PFSK-1 (cell line): ENCODE results near the gene ESR1.

Experiments
- FOXP2 ChIP-seq: optimal IDR thresholded peaks from 2 replicates; pipeline ENCODE3; 2011; ENCODE audit warnings: borderline replicate concordance, control low read depth, inconsistent platforms; ENCODE audit not compliant: insufficient read depth; ENCODE audit errors: extremely low read length, extremely low read depth
- POLR2AphosphoS5 ChIP-seq: IDR thresholded peaks from 2 replicates; pipeline ENCODE4 v1.6.1; 2012; ENCODE audit warnings: low read depth, mild to moderate bottlenecking, control low read depth, low read length, moderate library complexity
- REST ChIP-seq, 2 experiments: IDR thresholded peaks; 2 replicates each; pipeline versions ENCODE4 v1.6.1 to v1.8.0; 2011 to 2012; ENCODE audit warnings: low read depth in 2 of 2, low read length in 2 of 2, control low read depth in 1 of 2, inconsistent platforms in 1 of 2, mild to moderate bottlenecking in 1 of 2, moderate library complexity in 1 of 2; ENCODE audit not compliant: insufficient read depth in 1 of 2
- SIN3A ChIP-seq: IDR thresholded peaks from 2 replicates; pipeline ENCODE4 v1.6.1; 2012; ENCODE audit warnings: mild to moderate bottlenecking, low read length, moderate library complexity, borderline replicate concordance; ENCODE audit not compliant: insufficient read depth
- TAF1 ChIP-seq: IDR thresholded peaks from 2 replicates; pipeline ENCODE4 v1.6.1; 2012; ENCODE audit warnings: low read length, control low read depth, borderline replicate concordance; ENCODE audit not compliant: insufficient read depth

ESR1 gene

GRCh38 chr6:152049502-152049901, 242.0 kb downstream of the ESR1 start:
- TF ChIP-seq TAF1 = no peak
- TF ChIP-seq REST (IDR thresholded peaks at IDR 0.05; ENCODE audit: insufficient read depth in 1 of 2, low read depth in 2 of 2, low read length in 2 of 2) = no peak
- no peak for TF ChIP-seq FOXP2
- TF ChIP-seq POLR2AphosphoS5 = no peak
- TF ChIP-seq SIN3A = no peak

- TF ChIP-seq TAF1 (no peak), POLR2AphosphoS5 (no peak), REST (IDR thresholded peaks at IDR 0.05; ENCODE audit: insufficient read depth in 1 of 2, low read depth in 2 of 2, low read length in 2 of 2) (no peak), FOXP2 (no peak), SIN3A (no peak)
Observed at GRCh38 chr6:152050451-152051195, 243.1 kb downstream of the ESR1 start.

GRCh38 chr6:152052061-152052460, 244.6 kb downstream of the ESR1 start:
- TF ChIP-seq REST (IDR thresholded peaks at IDR 0.05; ENCODE audit: insufficient read depth in 1 of 2, low read depth in 2 of 2, low read length in 2 of 2) = no peak
- no peak for TF ChIP-seq SIN3A

GRCh38 chr6:152053332-152053731, 245.8 kb downstream of the ESR1 start:
- no peak for TF ChIP-seq FOXP2
- TF ChIP-seq SIN3A = no peak
- TF ChIP-seq REST (IDR thresholded peaks at IDR 0.05; ENCODE audit: insufficient read depth in 1 of 2, low read depth in 2 of 2, low read length in 2 of 2) = no peak
- TF ChIP-seq TAF1 = no peak

- TF ChIP-seq POLR2AphosphoS5 (no peak), REST (IDR thresholded peaks at IDR 0.05; ENCODE audit: insufficient read depth in 1 of 2, low read depth in 2 of 2, low read length in 2 of 2) (no peak), SIN3A (no peak), TAF1 (no peak), FOXP2 (no peak)
Observed at GRCh38 chr6:152054441-152054840, 247.0 kb downstream of the ESR1 start.
